Measurements from ENCODE around the gene CORO2B. TPM values are rescaled to one million over a fixed set of nuclear protein-coding genes. Genes with fewer than 3 reads are reported as not detected.

The CORO2B gene
- total and polyA plus RNA-seq, 11 donors = 3.0 to 9.1 (median 5.0) TPM

- 97 to 99% (median 98%) methylated on average over 8 of the region's 8 CpGs for WGBS, 4 donors
- intact Hi-C loops (cut with DNase I) = no loop called here
- Histone ChIP-seq H3K27ac (no peak overlapping the region), H3K9me3 (no peaks in the 10 kb centered on the region), H3K27me3 (no peaks in the 10 kb centered on the region), H3K4me3 (no peak overlapping the region), H3K36me3 (peaks cover 0 to 3% (median 0%) of the 10 kb centered on the region in 9 donors), H3K4me1 (peaks cover 5 to 40% (median 27%) of the 10 kb centered on the region in 12 donors)
- no peak for ATAC-seq
- DNase-seq = no peak
- TF ChIP-seq CTCF (IDR thresholded peaks at IDR 0.05) = no peak
- no peak for TF ChIP-seq POLR2A (IDR thresholded peaks at IDR 0.05)
Measured at GRCh38 chr15:68696414-68697363, 117.9 kb downstream of the CORO2B start.

DNA sequence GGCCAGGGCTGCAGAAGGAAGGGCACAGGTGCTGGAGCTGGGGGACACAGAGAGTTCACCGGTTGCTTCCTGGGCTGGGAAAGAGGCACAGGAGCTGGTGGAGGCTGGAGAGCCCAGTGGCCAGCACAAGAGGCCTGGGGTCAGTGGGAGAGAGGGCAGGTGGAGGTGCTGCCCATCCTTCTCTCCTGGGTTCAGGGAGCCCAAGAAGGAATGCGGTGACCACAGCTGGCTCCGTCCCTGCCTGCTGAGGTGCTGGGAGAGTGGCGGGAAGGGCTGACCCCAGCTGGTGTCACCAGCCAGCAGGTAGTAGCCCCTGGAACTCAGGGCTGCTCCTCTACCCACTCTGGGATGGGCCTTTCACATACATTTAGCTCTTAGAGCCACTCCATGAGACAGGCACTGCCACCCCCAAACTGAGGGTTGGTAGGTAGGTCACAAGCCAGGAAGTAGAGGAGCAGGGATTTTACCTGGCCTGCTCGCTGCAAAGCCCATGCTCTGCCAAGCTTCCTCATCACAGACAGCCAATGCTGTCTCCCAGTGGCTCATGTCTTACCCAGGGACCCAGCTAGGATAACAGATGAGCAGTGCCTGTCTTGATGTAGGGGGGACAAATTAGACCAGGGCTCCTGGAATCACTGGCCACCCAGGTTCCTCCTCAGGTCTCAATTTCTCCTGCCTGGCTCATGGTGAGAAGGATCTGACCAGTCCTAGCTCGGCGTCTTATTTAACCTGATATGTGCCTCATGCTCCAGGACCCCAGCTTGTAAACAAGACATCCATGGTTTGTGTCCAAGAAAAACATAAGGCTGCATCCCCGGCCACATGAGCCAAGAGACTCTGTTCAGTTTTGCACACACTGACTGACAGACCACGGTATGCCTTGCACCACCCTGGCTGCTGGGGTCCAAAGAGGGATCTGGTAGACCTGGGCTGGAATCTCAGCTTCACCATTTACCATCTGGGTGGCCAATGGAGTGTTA, 119.2 kb downstream of the CORO2B start:
- ATAC-seq = no peak
- H3K27ac ChIP-seq = peak overlapping the region in 2 of 12 donors; percentile 10 to 43

GRCh38 chr15:68698708-68699107, 119.9 kb downstream of the CORO2B start:
- Histone ChIP-seq H3K4me3 (no peak overlapping the region), H3K9me3 (no peaks in the 10 kb centered on the region), H3K36me3 (peaks cover 0 to 3% (median 0%) of the 10 kb centered on the region in 9 donors), H3K27ac (peak overlapping the region in 3 of 12 donors; percentile 10 to 93 (median 20)), H3K27me3 (no peaks in the 10 kb centered on the region), H3K4me1 (peaks cover 5 to 50% (median 39%) of the 10 kb centered on the region in 12 donors)
- ATAC-seq (no peak), DNase-seq (no peak)
- intact Hi-C loops (cut with DNase I) = no loop called here
- WGBS, 4 donors = 64 to 75% (median 65%) methylated on average over 5 of the region's 5 CpGs
- TF ChIP-seq CTCF (IDR thresholded peaks at IDR 0.05) = no peak
- no peak for TF ChIP-seq POLR2A (IDR thresholded peaks at IDR 0.05)

More for the DNA sequence above, 119.2 kb downstream of the CORO2B start:
- no peaks in the 10 kb centered on the region for H3K9me3 ChIP-seq
- no peaks in the 10 kb centered on the region for H3K27me3 ChIP-seq
- intact Hi-C loops (cut with DNase I) = no loop called here
- no peak overlapping the region for H3K4me3 ChIP-seq
- H3K36me3 ChIP-seq = peaks cover 0 to 3% (median 0%) of the 10 kb centered on the region in 9 donors
- no peak for TF ChIP-seq POLR2A (IDR thresholded peaks at IDR 0.05)
- no peak for TF ChIP-seq CTCF (IDR thresholded peaks at IDR 0.05)
- WGBS, 4 donors = 74 to 83% (median 77%) methylated on average over 8 to 9 of the region's 9 CpGs
- DNase-seq = no peak
- H3K4me1 ChIP-seq = peaks cover 5 to 48% (median 35%) of the 10 kb centered on the region in 12 donors
